Liver (tissue), 3 donors: Measurements from ENCODE around the gene RGS2.

Experiments used
- CTCF ChIP-seq: fragments of 150-350 bp; IDR thresholded peaks from 2 replicates; pipeline ENCODE4 v1.5.1; 2017; ENCODE audit warnings: improper control_type of control experiment, low read depth, low read length; ENCODE audit not compliant: missing input control
- EGR1 ChIP-seq, 2 donors: IDR thresholded peaks; 2 replicates each; pipeline ENCODE4 v1.6.1; 2016 to 2018; ENCODE audit warnings: antibody characterized with exemption in 2 of 2, low read depth in 2 of 2
- FOXA2 ChIP-seq: IDR thresholded peaks from 2 replicates; pipeline ENCODE4 v1.6.1; 2016; ENCODE audit warnings: antibody characterized with exemption
- GABPA ChIP-seq, 2 donors: IDR thresholded peaks in 1 of 2; conservative IDR thresholded peaks in 1 of 2; 2 replicates each; pipeline ENCODE4 v1.6.1; 2016; ENCODE audit warnings: antibody characterized with exemption in 2 of 2, mild to moderate bottlenecking in 1 of 2, moderate library complexity in 1 of 2
- HNF4G ChIP-seq: IDR thresholded peaks from 2 replicates; pipeline ENCODE4 v1.6.1; 2016; ENCODE audit warnings: antibody characterized with exemption
- JUND ChIP-seq, 2 donors: IDR thresholded peaks; 2 replicates each; pipeline ENCODE4 v1.6.1; 2016; ENCODE audit warnings: antibody characterized with exemption in 2 of 2
- RAD21 ChIP-seq, 2 donors: IDR thresholded peaks; 2 replicates each; pipeline ENCODE4 v1.6.1; 2016; ENCODE audit warnings: antibody characterized with exemption in 2 of 2, mild to moderate bottlenecking in 2 of 2
- REST ChIP-seq: IDR thresholded peaks from 2 replicates; pipeline ENCODE4 v1.6.1; 2016; ENCODE audit warnings: antibody characterized with exemption, mild to moderate bottlenecking
- SP1 ChIP-seq: IDR thresholded peaks from 2 replicates; pipeline ENCODE4 v1.6.1; 2018; ENCODE audit warnings: antibody characterized with exemption, mild to moderate bottlenecking
- TAF1 ChIP-seq: conservative IDR thresholded peaks from 2 replicates; pipeline ENCODE4 v1.6.1; 2016; ENCODE audit warnings: antibody characterized with exemption, mild to moderate bottlenecking
- YY1 ChIP-seq: IDR thresholded peaks from 2 replicates; pipeline ENCODE4 v1.6.1; 2016; ENCODE audit warnings: antibody characterized with exemption, mild to moderate bottlenecking
- TF ChIP-seq, protein P1 (sequence below): IDR thresholded peaks from 2 replicates; pipeline ENCODE4 v1.6.1; 2016; ENCODE audit warnings: antibody characterized with exemption
- TF ChIP-seq, protein P2 (sequence below): IDR thresholded peaks from 2 replicates; pipeline ENCODE4 v1.6.1; 2016; ENCODE audit warnings: antibody characterized with exemption
- donor health status: healthy.
- donor health status: healthy.

DNA sequence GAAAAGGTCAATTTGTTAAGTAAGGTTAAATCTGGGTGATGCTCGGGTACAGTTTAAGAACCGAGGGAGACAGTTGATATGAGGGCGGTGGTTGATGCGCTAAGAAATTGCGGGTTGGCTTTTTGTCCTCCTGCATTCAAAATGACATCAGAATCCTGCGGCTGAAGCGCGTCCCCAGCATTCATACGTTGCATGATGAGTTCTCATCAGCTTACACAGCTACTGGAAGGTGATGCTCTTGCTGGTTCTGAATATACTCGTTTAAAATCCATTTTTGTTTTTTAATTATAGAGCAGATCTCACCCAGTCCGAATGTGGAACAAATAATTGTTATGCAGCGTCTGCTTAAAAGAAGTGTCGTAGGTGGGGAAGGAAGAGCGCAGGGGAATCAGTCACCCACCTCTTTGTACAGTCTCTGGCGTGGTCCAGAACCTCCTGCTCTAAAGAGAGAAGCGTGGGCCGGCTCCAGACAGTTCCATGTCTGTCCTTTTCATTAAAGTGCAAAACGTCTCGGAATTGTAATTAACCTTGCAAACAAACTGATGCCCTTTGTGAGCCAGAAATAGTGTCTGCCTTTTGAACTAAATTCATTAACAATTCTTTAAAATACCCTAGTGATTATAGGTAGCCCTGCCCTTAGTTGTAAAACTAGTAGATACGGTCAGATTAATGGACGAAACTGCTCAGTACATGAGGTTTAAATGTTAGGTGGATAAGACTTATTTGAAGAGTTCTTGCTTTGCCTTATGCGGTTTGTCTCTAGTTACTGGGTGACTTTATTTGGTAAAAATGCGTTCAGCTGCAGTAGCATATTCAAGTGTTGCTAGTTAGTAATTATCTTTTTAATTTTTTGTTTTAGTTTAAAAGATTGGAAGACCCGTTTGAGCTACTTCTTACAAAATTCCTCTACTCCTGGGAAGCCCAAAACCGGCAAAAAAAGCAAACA lies 741 bp downstream of the RGS2 start:
- TF ChIP-seq CTCF: no peak
- TF ChIP-seq HNF4G: no peak
- TF ChIP-seq REST: no peak
- no peak for TF ChIP-seq YY1
- TF ChIP-seq, protein P1, sequence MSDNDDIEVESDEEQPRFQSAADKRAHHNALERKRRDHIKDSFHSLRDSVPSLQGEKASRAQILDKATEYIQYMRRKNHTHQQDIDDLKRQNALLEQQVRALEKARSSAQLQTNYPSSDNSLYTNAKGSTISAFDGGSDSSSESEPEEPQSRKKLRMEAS: no peak
- no peak for TF ChIP-seq GABPA (IDR thresholded peaks at IDR 0.05 in 1 of 2, conservative IDR thresholded peaks at IDR 0.05 in 1 of 2)
- TF ChIP-seq TAF1: no peak
- TF ChIP-seq, protein P2, sequence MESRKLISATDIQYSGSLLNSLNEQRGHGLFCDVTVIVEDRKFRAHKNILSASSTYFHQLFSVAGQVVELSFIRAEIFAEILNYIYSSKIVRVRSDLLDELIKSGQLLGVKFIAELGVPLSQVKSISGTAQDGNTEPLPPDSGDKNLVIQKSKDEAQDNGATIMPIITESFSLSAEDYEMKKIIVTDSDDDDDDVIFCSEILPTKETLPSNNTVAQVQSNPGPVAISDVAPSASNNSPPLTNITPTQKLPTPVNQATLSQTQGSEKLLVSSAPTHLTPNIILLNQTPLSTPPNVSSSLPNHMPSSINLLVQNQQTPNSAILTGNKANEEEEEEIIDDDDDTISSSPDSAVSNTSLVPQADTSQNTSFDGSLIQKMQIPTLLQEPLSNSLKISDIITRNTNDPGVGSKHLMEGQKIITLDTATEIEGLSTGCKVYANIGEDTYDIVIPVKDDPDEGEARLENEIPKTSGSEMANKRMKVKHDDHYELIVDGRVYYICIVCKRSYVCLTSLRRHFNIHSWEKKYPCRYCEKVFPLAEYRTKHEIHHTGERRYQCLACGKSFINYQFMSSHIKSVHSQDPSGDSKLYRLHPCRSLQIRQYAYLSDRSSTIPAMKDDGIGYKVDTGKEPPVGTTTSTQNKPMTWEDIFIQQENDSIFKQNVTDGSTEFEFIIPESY: no peak
- no peak for TF ChIP-seq RAD21 (IDR thresholded peaks at IDR 0.05)
- TF ChIP-seq JUND (IDR thresholded peaks at IDR 0.05): no peak
- no peak for TF ChIP-seq SP1
- no peak for TF ChIP-seq FOXA2
- TF ChIP-seq EGR1 (IDR thresholded peaks at IDR 0.05; ENCODE audit: low read depth in 2 of 2): no peak
